ENCODE measurements around the gene TNFAIP2.
"Not testable (repeated sequence)": the region's sequence is repeated elsewhere in the genome, so short reads cannot be mapped to it uniquely, and the experiment has no call there.

The TNFAIP2 gene

GRCh38 chr14:103160321-103161053, 37.2 kb downstream of the TNFAIP2 start:
- peaks cover 11% of the 10 kb centered on the region for H3K4me1 Mint-ChIP-seq (ENCODE audit: low read depth)
- no peaks in the 10 kb centered on the region for H3K36me3 Mint-ChIP-seq
- H3K9me3 Mint-ChIP-seq (ENCODE audit: low read depth): no peaks in the 10 kb centered on the region
- no peak overlapping the region for H3K4me3 Mint-ChIP-seq
- H3K27ac Mint-ChIP-seq: no peak overlapping the region
- H3K27me3 Mint-ChIP-seq: no peaks in the 10 kb centered on the region

- no peaks in the 10 kb centered on the region for H3K27me3 Mint-ChIP-seq
- no peaks in the 10 kb centered on the region for H3K9me3 Mint-ChIP-seq (ENCODE audit: low read depth)
- peaks cover 11% of the 10 kb centered on the region for H3K4me1 Mint-ChIP-seq (ENCODE audit: low read depth)
- no peaks in the 10 kb centered on the region for H3K36me3 Mint-ChIP-seq
- no peak overlapping the region for H3K27ac Mint-ChIP-seq
- no peak overlapping the region for H3K4me3 Mint-ChIP-seq
These were observed 37.8 kb downstream of the TNFAIP2 start for GRCh38 chr14:103161054-103161397.

GRCh38 chr14:103163199-103163598, 39.9 kb downstream of the TNFAIP2 start:
- H3K36me3 Mint-ChIP-seq: no peaks in the 10 kb centered on the region
- no peak overlapping the region for H3K27ac Mint-ChIP-seq
- H3K4me1 Mint-ChIP-seq (ENCODE audit: low read depth): peaks cover 11% of the 10 kb centered on the region
- H3K4me3 Mint-ChIP-seq: no peak overlapping the region
- no peaks in the 10 kb centered on the region for H3K9me3 Mint-ChIP-seq (ENCODE audit: low read depth)
- no peaks in the 10 kb centered on the region for H3K27me3 Mint-ChIP-seq

GRCh38 chr14:103164006-103164405, 40.7 kb downstream of the TNFAIP2 start:
- no peaks in the 10 kb centered on the region for H3K9me3 Mint-ChIP-seq (ENCODE audit: low read depth)
- no peak overlapping the region for H3K27ac Mint-ChIP-seq
- H3K27me3 Mint-ChIP-seq: no peaks in the 10 kb centered on the region

GRCh38 chr14:103164779-103165178, 41.5 kb downstream of the TNFAIP2 start:
- H3K4me3 Mint-ChIP-seq: no peak overlapping the region
- H3K27me3 Mint-ChIP-seq: no peaks in the 10 kb centered on the region
- peaks cover 5% of the 10 kb centered on the region for H3K4me1 Mint-ChIP-seq (ENCODE audit: low read depth)
- H3K27ac Mint-ChIP-seq: no peak overlapping the region
- no peaks in the 10 kb centered on the region for H3K9me3 Mint-ChIP-seq (ENCODE audit: low read depth)
- no peaks in the 10 kb centered on the region for H3K36me3 Mint-ChIP-seq

More at GRCh38 chr14:103164006-103164405, 40.7 kb downstream of the TNFAIP2 start:
- Mint-ChIP-seq H3K4me3 (no peak overlapping the region), H3K36me3 (no peaks in the 10 kb centered on the region), H3K4me1 (ENCODE audit: low read depth) (peaks cover 11% of the 10 kb centered on the region)

GRCh38 chr14:103165323-103165722, 42.1 kb downstream of the TNFAIP2 start:
- peaks cover 3% of the 10 kb centered on the region for H3K36me3 Mint-ChIP-seq
- H3K27ac Mint-ChIP-seq: no peak overlapping the region
- H3K4me3 Mint-ChIP-seq: no peak overlapping the region
- H3K9me3 Mint-ChIP-seq (ENCODE audit: low read depth): peaks cover 2% of the 10 kb centered on the region
- peaks cover 5% of the 10 kb centered on the region for H3K4me1 Mint-ChIP-seq (ENCODE audit: low read depth)
- peaks cover 2% of the 10 kb centered on the region for H3K27me3 Mint-ChIP-seq

- Mint-ChIP-seq H3K27me3 (peaks cover 11% of the 10 kb centered on the region), H3K4me3 (no peak overlapping the region), H3K27ac (no peak overlapping the region), H3K9me3 (ENCODE audit: low read depth) (peaks cover 20% of the 10 kb centered on the region), H3K36me3 (peaks cover 8% of the 10 kb centered on the region), H3K4me1 (ENCODE audit: low read depth) (no peaks in the 10 kb centered on the region)
These were observed 46.7 kb downstream of the TNFAIP2 start for GRCh38 chr14:103169954-103170353.

- Mint-ChIP-seq H3K9me3 (ENCODE audit: low read depth) (peaks cover 20% of the 10 kb centered on the region), H3K27me3 (peaks cover 11% of the 10 kb centered on the region)
- not testable (repeated sequence) for H3K27ac Mint-ChIP-seq; H3K36me3 Mint-ChIP-seq; H3K4me1 Mint-ChIP-seq (ENCODE audit: low read depth); H3K4me3 Mint-ChIP-seq
These were observed 47.9 kb downstream of the TNFAIP2 start for GRCh38 chr14:103171206-103171605.

GRCh38 chr14:103172921-103173320, 49.7 kb downstream of the TNFAIP2 start:
- H3K4me1 Mint-ChIP-seq (ENCODE audit: low read depth): no peaks in the 10 kb centered on the region
- H3K36me3 Mint-ChIP-seq: peaks cover 8% of the 10 kb centered on the region
- peaks cover 11% of the 10 kb centered on the region for H3K27me3 Mint-ChIP-seq
- H3K9me3 Mint-ChIP-seq (ENCODE audit: low read depth): peaks cover 20% of the 10 kb centered on the region
- no peak overlapping the region for H3K4me3 Mint-ChIP-seq
- no peak overlapping the region for H3K27ac Mint-ChIP-seq

GRCh38 chr14:103173887-103174286, 50.6 kb downstream of the TNFAIP2 start:
- H3K36me3 Mint-ChIP-seq; H3K27ac Mint-ChIP-seq; H3K4me1 Mint-ChIP-seq (ENCODE audit: low read depth); H3K4me3 Mint-ChIP-seq: not testable (repeated sequence)
- H3K9me3 Mint-ChIP-seq (ENCODE audit: low read depth): peaks cover 20% of the 10 kb centered on the region
- peaks cover 11% of the 10 kb centered on the region for H3K27me3 Mint-ChIP-seq

- H3K4me1 Mint-ChIP-seq (ENCODE audit: low read depth); H3K4me3 Mint-ChIP-seq; H3K27ac Mint-ChIP-seq; H3K36me3 Mint-ChIP-seq; H3K27me3 Mint-ChIP-seq: not testable (repeated sequence)
- H3K9me3 Mint-ChIP-seq (ENCODE audit: low read depth): peaks cover 12% of the 10 kb centered on the region
These were observed 52.9 kb downstream of the TNFAIP2 start for GRCh38 chr14:103176176-103176575.

- Mint-ChIP-seq H3K4me3 (no peak overlapping the region), H3K9me3 (ENCODE audit: low read depth) (peaks cover 12% of the 10 kb centered on the region), H3K27ac (no peak overlapping the region), H3K4me1 (ENCODE audit: low read depth) (peaks cover 8% of the 10 kb centered on the region), H3K36me3 (peaks cover 4% of the 10 kb centered on the region), H3K27me3 (peaks cover 2% of the 10 kb centered on the region)
These were observed 54.1 kb downstream of the TNFAIP2 start for GRCh38 chr14:103177376-103177775.

- no peaks in the 10 kb centered on the region for H3K27me3 Mint-ChIP-seq
- peaks cover 8% of the 10 kb centered on the region for H3K4me1 Mint-ChIP-seq (ENCODE audit: low read depth)
- no peak overlapping the region for H3K4me3 Mint-ChIP-seq
- peaks cover 2% of the 10 kb centered on the region for H3K9me3 Mint-ChIP-seq (ENCODE audit: low read depth)
- H3K36me3 Mint-ChIP-seq: no peaks in the 10 kb centered on the region
- no peak overlapping the region for H3K27ac Mint-ChIP-seq
These were observed 55.3 kb downstream of the TNFAIP2 start for GRCh38 chr14:103178521-103178920.

- H3K9me3 Mint-ChIP-seq (ENCODE audit: low read depth): no peaks in the 10 kb centered on the region
- H3K36me3 Mint-ChIP-seq: no peaks in the 10 kb centered on the region
These were observed 55.8 kb downstream of the TNFAIP2 start for GRCh38 chr14:103179094-103179493.

GRCh38 chr14:103180331-103180730, 57.1 kb downstream of the TNFAIP2 start:
- no peaks in the 10 kb centered on the region for H3K36me3 Mint-ChIP-seq
- H3K27me3 Mint-ChIP-seq: peaks cover 4% of the 10 kb centered on the region
- no peaks in the 10 kb centered on the region for H3K9me3 Mint-ChIP-seq (ENCODE audit: low read depth)
- peaks cover 8% of the 10 kb centered on the region for H3K4me1 Mint-ChIP-seq (ENCODE audit: low read depth)
- H3K4me3 Mint-ChIP-seq: no peak overlapping the region
- H3K27ac Mint-ChIP-seq: no peak overlapping the region

More at GRCh38 chr14:103179094-103179493, 55.8 kb downstream of the TNFAIP2 start:
- Mint-ChIP-seq H3K27me3 (peaks cover 2% of the 10 kb centered on the region), H3K4me1 (ENCODE audit: low read depth) (peaks cover 8% of the 10 kb centered on the region), H3K27ac (no peak overlapping the region), H3K4me3 (no peak overlapping the region)

- Mint-ChIP-seq H3K27me3 (peaks cover 25% of the 10 kb centered on the region), H3K9me3 (ENCODE audit: low read depth) (no peaks in the 10 kb centered on the region), H3K36me3 (no peaks in the 10 kb centered on the region), H3K27ac (no peak overlapping the region), H3K4me3 (no peak overlapping the region), H3K4me1 (ENCODE audit: low read depth) (peaks cover 7% of the 10 kb centered on the region)
These were observed 60.8 kb downstream of the TNFAIP2 start for GRCh38 chr14:103184046-103184445.

All from activated naive CD8-positive, alpha-beta T cell (primary cell).